IMR-90 (cell line): ENCODE data around the gene VPREB3. TPM values are rescaled to one million over a fixed set of nuclear protein-coding genes. Genes with fewer than 3 reads are reported as not detected.

Source experiments
- ATAC-seq: fragments of 200-7000 bp; cut with Tn5 transposase; 2 replicates; pipeline ENCODE4 v1.9.1; 2020; ENCODE audit warnings: low read depth, mild to moderate bottlenecking, moderate library complexity
- BruUV-seq: library from RNA; stranded (reverse); fragments of 400-500 nt; replicated peaks from 2 replicates; lab custom pipeline; 2021; lab: Mats Ljungman, UMichigan
- CTCF ChIA-PET: fragments of 300-600 bp; formaldehyde crosslinking; extraction: SDS; loops from one replicate; lab custom pipeline; 2021; ENCODE audit warnings: antibody characterized with exemption; lab: Yijun Ruan, JAX
- POLR2A ChIA-PET: fragments of 300-600 bp; sonication (Branson Sonifier 250); formaldehyde crosslinking; loops from one replicate; lab custom pipeline; 2022; ENCODE audit warnings: antibody characterized with exemption; ENCODE audit not compliant: unreplicated experiment; lab: Charles Lee
- DNase-seq: peaks from one replicate; pipeline ENCODE4 v3.0.0; 2013
- H2AFZ ChIP-seq: replicated peaks from 2 replicates; pipeline ENCODE3; 2013; ENCODE audit warnings: low read length, mild to moderate bottlenecking; ENCODE audit not compliant: poor library complexity
- H2AK5ac ChIP-seq: 2 replicates; pipeline ENCODE4 v1.6.1; 2013; ENCODE audit warnings: low read depth, low read length, inconsistent platforms
- H2AK9ac ChIP-seq: replicated peaks from 2 replicates; pipeline ENCODE3; 2013; ENCODE audit warnings: mild to moderate bottlenecking, low read depth, low read length, moderate library complexity; ENCODE audit not compliant: poor library complexity
- H2BK120ac ChIP-seq: 2 replicates; pipeline ENCODE4 v1.6.1; 2013; ENCODE audit warnings: low read depth, low read length, inconsistent platforms
- H2BK15ac ChIP-seq: 3 replicates; pipeline ENCODE4 v1.6.1; 2013; ENCODE audit warnings: low read depth, low read length, inconsistent platforms
- H2BK20ac ChIP-seq: 2 replicates; pipeline ENCODE4 v1.6.1; 2013; ENCODE audit warnings: low read depth, mild to moderate bottlenecking, inconsistent platforms, low read length, moderate library complexity
- H2BK5ac ChIP-seq: 2 replicates; pipeline ENCODE4 v1.6.1; 2013; ENCODE audit warnings: mild to moderate bottlenecking, low read depth, low read length, inconsistent platforms; ENCODE audit not compliant: poor library complexity, severe bottlenecking
- H3K14ac ChIP-seq: replicated peaks from 2 replicates; pipeline ENCODE4 v1.6.1; 2013; ENCODE audit warnings: low read depth, low read length, inconsistent platforms
- H3K18ac ChIP-seq: 2 replicates; pipeline ENCODE4 v1.6.1; 2013; ENCODE audit warnings: low read depth, low read length, control low read depth
- H3K23ac ChIP-seq: 2 replicates; pipeline ENCODE4 v1.6.1; 2013; ENCODE audit warnings: low read depth, low read length, inconsistent platforms
- H3K27ac ChIP-seq: 2 replicates; pipeline ENCODE4 v1.5.1; 2013; ENCODE audit warnings: mild to moderate bottlenecking, control low read depth, low read length; ENCODE audit not compliant: insufficient read depth
- H3K27me3 ChIP-seq: 2 replicates; pipeline ENCODE4 v1.6.1; 2013; ENCODE audit warnings: low read length; ENCODE audit not compliant: control insufficient read depth, insufficient read depth
- H3K36me3 ChIP-seq: 2 replicates; pipeline ENCODE4 v1.6.1; 2013; ENCODE audit warnings: low read length, mixed read lengths; ENCODE audit not compliant: control insufficient read depth, insufficient read depth
- H3K4ac ChIP-seq: 2 replicates; pipeline ENCODE4 v1.6.1; 2013; ENCODE audit warnings: low read depth, low read length, inconsistent platforms
- H3K4me1 ChIP-seq: 2 replicates; pipeline ENCODE4 v1.6.1; 2013; ENCODE audit warnings: low read length, mixed read lengths; ENCODE audit not compliant: control insufficient read depth, insufficient read depth
- H3K4me2 ChIP-seq: 2 replicates; pipeline ENCODE4 v1.6.1; 2013; ENCODE audit warnings: low read depth, mild to moderate bottlenecking, control low read depth, low read length, moderate library complexity
- H3K4me3 ChIP-seq: 2 replicates; pipeline ENCODE4 v1.5.1; 2013; ENCODE audit warnings: low read depth, mild to moderate bottlenecking, control low read depth, low read length, moderate library complexity; ENCODE audit not compliant: insufficient read depth
- H3K56ac ChIP-seq: 2 replicates; pipeline ENCODE4 v1.6.1; 2013; ENCODE audit warnings: low read length, inconsistent platforms; ENCODE audit not compliant: insufficient read depth; ENCODE audit errors: extremely low read depth
- H3K79me1 ChIP-seq, 2 experiments: 2 replicates each; pipeline ENCODE4 v1.6.1; 2013; ENCODE audit warnings: low read length in 2 of 2, inconsistent platforms in 1 of 2, low read depth in 1 of 2
- H3K9ac ChIP-seq: 2 replicates; pipeline ENCODE4 v1.6.1; 2013; ENCODE audit warnings: low read depth, low read length, control low read depth
- H3K9me1 ChIP-seq: 2 replicates; pipeline ENCODE4 v1.6.1; 2013; ENCODE audit warnings: low read length, inconsistent platforms; ENCODE audit not compliant: insufficient read depth
- H3K9me3 ChIP-seq: 2 replicates; pipeline ENCODE4 v1.6.1; 2013; ENCODE audit warnings: low read length; ENCODE audit not compliant: control insufficient read depth, insufficient read depth
- H4K20me1 ChIP-seq: 2 replicates; pipeline ENCODE4 v1.6.1; 2013; ENCODE audit warnings: low read length, inconsistent platforms; ENCODE audit not compliant: insufficient read depth
- H4K5ac ChIP-seq: 2 replicates; pipeline ENCODE4 v1.6.1; 2013; ENCODE audit warnings: mild to moderate bottlenecking, low read depth, low read length, control low read depth
- H4K8ac ChIP-seq, 2 experiments: 2 replicates each; pipeline ENCODE4 v1.6.1; 2013; ENCODE audit warnings: low read depth in 2 of 2, low read length in 2 of 2, control low read depth in 1 of 2, inconsistent platforms in 1 of 2
- H4K91ac ChIP-seq: 2 replicates; pipeline ENCODE4 v1.6.1; 2013; ENCODE audit warnings: low read depth, low read length, inconsistent platforms; ENCODE audit not compliant: insufficient read depth
- CEBPB ChIP-seq: IDR thresholded peaks from 2 replicates; pipeline ENCODE4 v1.6.1; 2012; ENCODE audit warnings: low read depth, low read length, improper control_type of control experiment
- CTCF ChIP-seq: conservative IDR thresholded peaks from 2 replicates; pipeline ENCODE4 v1.5.1; 2012; ENCODE audit warnings: mild to moderate bottlenecking, low read depth, low read length, improper control_type of control experiment
- ELK1 ChIP-seq: fragments of 150-350 bp; IDR thresholded peaks from 2 replicates; pipeline ENCODE4 v1.6.1; 2016; ENCODE audit warnings: low read depth, mild to moderate bottlenecking, low read length, moderate library complexity, borderline replicate concordance
- MAFK ChIP-seq: IDR thresholded peaks from 2 replicates; pipeline ENCODE4 v1.6.1; 2012; ENCODE audit warnings: low read depth, low read length, improper control_type of control experiment
- MAZ ChIP-seq: IDR thresholded peaks from 2 replicates; pipeline ENCODE4 v1.6.1; 2012; ENCODE audit warnings: low read depth, mild to moderate bottlenecking, low read length, improper control_type of control experiment, moderate library complexity, borderline replicate concordance
- MXI1 ChIP-seq: IDR thresholded peaks from 2 replicates; pipeline ENCODE4 v1.6.1; 2012; ENCODE audit warnings: low read depth, mild to moderate bottlenecking, low read length, moderate library complexity, borderline replicate concordance
- NFE2L2 ChIP-seq: fragments of 150-350 bp; IDR thresholded peaks from 2 replicates; pipeline ENCODE4 v1.6.1; 2016; ENCODE audit warnings: low read depth, mild to moderate bottlenecking, low read length
- POLR2A ChIP-seq: IDR thresholded peaks from 2 replicates; pipeline ENCODE4 v1.6.1; 2012; ENCODE audit warnings: mild to moderate bottlenecking, low read depth, low read length
- RAD21 ChIP-seq: IDR thresholded peaks from 2 replicates; pipeline ENCODE4 v1.6.1; 2012; ENCODE audit warnings: low read length, improper control_type of control experiment
- RCOR1 ChIP-seq: IDR thresholded peaks from 2 replicates; pipeline ENCODE4 v1.6.1; 2012; ENCODE audit warnings: mild to moderate bottlenecking, low read length, improper control_type of control experiment; ENCODE audit not compliant: insufficient replicate concordance
- RFX5 ChIP-seq: IDR thresholded peaks from 2 replicates; pipeline ENCODE4 v1.8.0; 2012; ENCODE audit warnings: low read depth, mild to moderate bottlenecking, low read length, moderate library complexity
- SMC3 ChIP-seq: fragments of 150-350 bp; IDR thresholded peaks from 2 replicates; pipeline ENCODE4 v1.6.1; 2016; ENCODE audit warnings: low read depth, mild to moderate bottlenecking, antibody characterized with exemption, low read length, moderate library complexity
- WGBS, 2 experiments: methylation state at CpG; one replicate each; pipeline versions ENCODE4 v1.1.5 to v1.1.7; 2013; ENCODE audit warnings: missing lambda C conversion rate in 2 of 2; ENCODE audit not compliant: insufficient read length in 1 of 2; ENCODE audit errors: extremely low coverage in 2 of 2; 5-methylcytosine and 5-hydroxymethylcytosine counted together
- dilution Hi-C: fragments of 300-500 bp; cut with HindIII; formaldehyde crosslinking; loops from one replicate; pipeline ENCODE4 v1.14.3; 2018; ENCODE audit warnings: low sequenced_read_pairs; ENCODE audit not compliant: unreplicated experiment
- in situ Hi-C: fragments of 300-500 bp; cut with MboI; formaldehyde crosslinking; loops from 3 replicates; pipeline ENCODE4 v1.14.3; 2019; ENCODE audit warnings: low sequenced_read_pairs, inconsistent platforms, mixed read lengths
- intact Hi-C: fragments of 100-400 bp; cut with micrococcal nuclease; formaldehyde crosslinking; loops from 2 replicates; pipeline ENCODE4 v1.10.0; 2022
- polyA plus RNA-seq, 3 experiments: library from polyadenylated mRNA; depleted of rRNA; stranded (reverse); fragments of >200 nt; gene quantifications; 2 replicates each; pipeline ENCODE4 v1.2.3, GENCODE V29; 2012; ENCODE audit warnings: low replicate concordance in 1 of 3
- total RNA-seq: library from RNA; depleted of rRNA; stranded (reverse); fragments of >200 nt; gene quantifications from 2 replicates; pipeline ENCODE4 v1.2.3, GENCODE V29; 2012
- TF ChIP-seq, protein P1 (sequence below): fragments of 150-350 bp; IDR thresholded peaks from 2 replicates; pipeline ENCODE4 v1.6.1; 2017; ENCODE audit warnings: mild to moderate bottlenecking, antibody characterized with exemption, low read length, low read depth

Gene VPREB3
- total and polyA plus RNA-seq, 2 of the 4 experiments (the other 2 are of a cell fraction): not detected

DNA sequence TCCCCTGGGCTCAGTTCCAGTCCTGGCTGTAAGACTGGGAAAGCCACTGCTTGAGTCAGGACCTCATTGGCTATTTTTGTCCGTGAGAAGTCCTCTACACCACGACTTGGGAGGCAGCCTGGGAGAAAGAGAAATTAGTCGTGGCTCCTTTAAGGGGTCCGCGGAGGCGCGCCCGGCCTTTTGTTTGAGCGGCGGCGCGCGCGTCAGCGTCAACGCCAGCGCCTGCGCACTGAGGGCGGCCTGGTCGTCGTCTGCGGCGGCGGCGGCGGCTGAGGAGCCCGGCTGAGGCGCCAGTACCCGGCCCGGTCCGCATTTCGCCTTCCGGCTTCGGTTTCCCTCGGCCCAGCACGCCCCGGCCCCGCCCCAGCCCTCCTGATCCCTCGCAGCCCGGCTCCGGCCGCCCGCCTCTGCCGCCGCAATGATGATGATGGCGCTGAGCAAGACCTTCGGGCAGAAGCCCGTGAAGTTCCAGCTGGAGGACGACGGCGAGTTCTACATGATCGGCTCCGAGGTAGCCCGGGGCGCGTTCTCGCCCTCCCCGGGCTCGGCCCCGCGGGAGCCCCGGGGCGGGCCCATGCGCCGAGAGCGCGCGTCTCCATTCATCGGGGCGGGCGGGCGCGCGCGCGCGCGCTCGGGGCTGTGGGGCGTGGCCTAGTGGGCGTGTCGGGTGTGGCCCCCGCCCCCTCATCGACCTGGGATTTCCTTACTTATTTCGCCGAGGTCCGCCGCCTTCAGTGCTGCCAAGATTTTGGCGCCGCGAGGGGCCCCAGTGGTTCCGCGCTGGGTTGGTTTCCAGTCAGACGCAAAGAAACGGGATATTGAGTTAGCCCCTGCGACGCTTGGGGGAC is 32.8 kb upstream of the VPREB3 start, which contains the start of gene SMARCB1:
Gene SMARCB1, plus strand, starts transcription at position 215 of the 848 bp plus-strand sequence. Its CDS starts 204 bp downstream, at position 419.
- no peaks in the 10 kb centered on the region for H3K9me3 ChIP-seq
- peak within 1 kb of the TSS; percentile 96 for H2AFZ ChIP-seq
- 0% methylated on average over 50 of the region's 97 CpGs; no CpG with 5 or more reads in 1 of the 2 experiments for WGBS, 2 experiments
- H3K56ac ChIP-seq: peak within 1 kb of the TSS; percentile 92
- peak; percentile 91 for DNase-seq
- H2BK20ac ChIP-seq: peak within 1 kb of the TSS; percentile 62; the same call in 1 of the 2 replicates
- peaks cover 23% of the 10 kb centered on the region for H3K4me1 ChIP-seq
- H2BK120ac ChIP-seq: peak within 1 kb of the TSS; percentile 78
- peak within 1 kb of the TSS; percentile 98 for H3K4ac ChIP-seq
- H3K23ac ChIP-seq: peak within 1 kb of the TSS; percentile 86
- peak within 1 kb of the TSS; percentile 25; the same call in 2 of the 3 replicates for H2BK15ac ChIP-seq
- H3K14ac ChIP-seq: peak within 1 kb of the TSS; percentile 100
- intact Hi-C loops (no loop called here), dilution Hi-C loops (no loop called here), in situ Hi-C loops (no loop called here)
- ATAC-seq: peak; percentile 88
- POLR2A ChIA-PET: interaction anchor here (0.9 kb wide), 1 partner anchor 127 kb away, joined by 3 read pairs; no protein-coding TSS in a partner anchor
- no TSS peak for BruUV-seq
- H3K4me3 ChIP-seq: peak within 1 kb of the TSS; percentile 76
- H3K9me1 ChIP-seq: peaks cover 21% of the 10 kb centered on the region
- peak within 1 kb of the TSS; percentile 98 for H2AK9ac ChIP-seq
- H2AK5ac ChIP-seq: peak within 1 kb of the TSS; percentile 82
- H3K79me1 ChIP-seq: peaks cover 28 to 48% of the 10 kb centered on the region in 2 experiments
- H3K9ac ChIP-seq: peak within 1 kb of the TSS; percentile 91
- H2BK5ac ChIP-seq: peak within 1 kb of the TSS; percentile 82
- H4K8ac ChIP-seq: peak within 1 kb of the TSS; percentile 73 to 96
- CTCF ChIA-PET: no interaction called here
- H4K91ac ChIP-seq: peak within 1 kb of the TSS; percentile 93
- peak within 1 kb of the TSS; percentile 91 for H3K27ac ChIP-seq
- peaks cover 10% of the 10 kb centered on the region for H3K36me3 ChIP-seq
- H3K18ac ChIP-seq: peak within 1 kb of the TSS; percentile 56
- H4K20me1 ChIP-seq: peaks cover 46% of the 10 kb centered on the region
- no peaks in the 10 kb centered on the region for H3K27me3 ChIP-seq
- H4K5ac ChIP-seq: peak within 1 kb of the TSS; percentile 86
- H3K4me2 ChIP-seq: peak within 1 kb of the TSS; percentile 98
- TF ChIP-seq ELK1 (no peak), RCOR1 (no peak), SMC3 (no peak), NFE2L2 (no peak), POLR2A (peak; percentile 89), CTCF (no peak), RFX5 (no peak), MAFK (no peak), CEBPB (no peak), MAZ (peak; percentile 32; the same call in 1 of the 2 replicates), RAD21 (no peak), MXI1 (peak; percentile 54; the same call in 1 of the 2 replicates)
- TF ChIP-seq, protein P1, sequence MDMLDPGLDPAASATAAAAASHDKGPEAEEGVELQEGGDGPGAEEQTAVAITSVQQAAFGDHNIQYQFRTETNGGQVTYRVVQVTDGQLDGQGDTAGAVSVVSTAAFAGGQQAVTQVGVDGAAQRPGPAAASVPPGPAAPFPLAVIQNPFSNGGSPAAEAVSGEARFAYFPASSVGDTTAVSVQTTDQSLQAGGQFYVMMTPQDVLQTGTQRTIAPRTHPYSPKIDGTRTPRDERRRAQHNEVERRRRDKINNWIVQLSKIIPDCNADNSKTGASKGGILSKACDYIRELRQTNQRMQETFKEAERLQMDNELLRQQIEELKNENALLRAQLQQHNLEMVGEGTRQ: no peak; the same call in 1 of the 2 replicates
